C1 segment of cervical spinal cord (tissue), 14 donors: ENCODE results near the gene IFNA6.
"Not testable (repeated sequence)": the region's sequence is repeated elsewhere in the genome, so short reads cannot be mapped to it uniquely, and the experiment has no call there.

Source experiments
- DNase-seq, 14 donors: peaks; one replicate each; lab custom pipeline; 2025; lab: John Stamatoyannopoulos, UW

IFNA6 gene

GRCh38 chr9:21350787-21351186, at the start of gene IFNA6:
Gene IFNA6 (minus strand): TSS chr9:21350887. CDS start chr9:21350887, 0 bp downstream.
- DNase-seq = no peak

- DNase-seq = no peak
These were observed 49.3 kb upstream of the IFNA6 start for GRCh38 chr9:21399956-21400355.

GRCh38 chr9:21398955-21399489, 48.3 kb upstream of the IFNA6 start:
- DNase-seq = no peak

- DNase-seq = peak in 9 of 14 donors; percentile 11 to 68 (median 52)
These were observed 45.4 kb upstream of the IFNA6 start for GRCh38 chr9:21395778-21396717.

- no peak for DNase-seq
These were observed 41.6 kb upstream of the IFNA6 start for GRCh38 chr9:21392270-21392669.

GRCh38 chr9:21385131-21385670, 34.5 kb upstream of the IFNA6 start, which contains the start of gene IFNA2:
Gene IFNA2 (minus strand): TSS chr9:21385398. CDS start chr9:21385329, 69 bp downstream.
- DNase-seq = no peak

GRCh38 chr9:21383627-21384026, 32.9 kb upstream of the IFNA6 start:
- DNase-seq = no peak

GRCh38 chr9:21381448-21382339, 31.0 kb upstream of the IFNA6 start:
- no peak for DNase-seq

GRCh38 chr9:21371467-21371866, 20.8 kb upstream of the IFNA6 start:
- DNase-seq = not testable (repeated sequence)

- DNase-seq = no peak
These were observed 17.3 kb upstream of the IFNA6 start, which contains the start of gene IFNA13 for GRCh38 chr9:21367957-21368356. Gene IFNA13 (minus strand): TSS chr9:21368057. CDS start chr9:21368010, 47 bp downstream.

- not testable (repeated sequence) for DNase-seq
These were observed 16.5 kb upstream of the IFNA6 start for GRCh38 chr9:21367169-21367568.

- no peak for DNase-seq
These were observed 11.6 kb upstream of the IFNA6 start for GRCh38 chr9:21362287-21362686.

GRCh38 chr9:21357479-21358460, 7.1 kb upstream of the IFNA6 start:
- DNase-seq = no peak

- DNase-seq = no peak
These were observed 2.2 kb downstream of the IFNA6 start for GRCh38 chr9:21348430-21348970.

- no peak for DNase-seq
These were observed 10.0 kb downstream of the IFNA6 start for GRCh38 chr9:21340735-21341134.

GRCh38 chr9:21336457-21336856, 14.2 kb downstream of the IFNA6 start:
- DNase-seq = peak in 1 of 14 donors; percentile 40

GRCh38 chr9:21334701-21335632, 15.7 kb downstream of the IFNA6 start, which contains the start of gene KLHL9:
Gene KLHL9 (minus strand): TSS chr9:21335404. CDS start chr9:21334859, 545 bp downstream.
- peak; percentile 55 to 95 (median 89) for DNase-seq

- DNase-seq = no peak
These were observed 17.5 kb downstream of the IFNA6 start for GRCh38 chr9:21333226-21333625.
